WTC11 (cell line): ENCODE measurements around the gene AVL9. TPM values are rescaled to one million over a fixed set of nuclear protein-coding genes. Genes with fewer than 3 reads are reported as not detected.
A peak's percentile ranks its signal among the peaks of the same experiment; 100 is the strongest.

Source experiments
- ATAC-seq: fragments of 200-7000 bp; cut with Tn5 transposase; 2 replicates; pipeline ENCODE4 v1.10.0; 2021; ENCODE audit warnings: mild to moderate bottlenecking, moderate library complexity
- CTCF ChIA-PET: fragments of 300-600 bp; sonication (Branson Sonifier 250); formaldehyde crosslinking; loops from one replicate; lab custom pipeline; 2021; ENCODE audit warnings: antibody characterized with exemption; lab: Charles Lee
- POLR2A ChIA-PET: fragments of 350-600 bp; sonication (Branson Sonifier 250); formaldehyde crosslinking; loops from one replicate; lab custom pipeline; 2021; ENCODE audit warnings: antibody characterized with exemption; lab: Charles Lee
- DNase-seq: peaks from one replicate; pipeline ENCODE4 v3.0.0; 2021; ENCODE audit warnings: low spot score
- H3K27ac Mint-ChIP-seq: 2 replicates; pipeline ENCODE4 v1.8.0; 2021; ENCODE audit warnings: mixed read lengths
- H3K27me3 Mint-ChIP-seq: 2 replicates; pipeline ENCODE4 v1.8.0; 2021; ENCODE audit warnings: low read depth, mild to moderate bottlenecking, moderate library complexity, mixed read lengths
- H3K36me3 Mint-ChIP-seq: 2 replicates; pipeline ENCODE4 v1.8.0; 2021; ENCODE audit warnings: mixed read lengths
- H3K4me1 Mint-ChIP-seq: 2 replicates; pipeline ENCODE4 v1.8.0; 2022; ENCODE audit warnings: mixed read lengths
- H3K4me3 Mint-ChIP-seq: 2 replicates; pipeline ENCODE4 v1.8.0; 2021; ENCODE audit warnings: mild to moderate bottlenecking, moderate library complexity, mixed read lengths
- H3K9me3 Mint-ChIP-seq: 2 replicates; pipeline ENCODE4 v1.8.0; 2021; ENCODE audit warnings: mixed read lengths
- AR ChIP-seq: fragments of 250-450 bp; sonication (Bioruptor Pico); IDR thresholded peaks from 2 replicates; pipeline ENCODE4 v1.9.0; 2021; ENCODE audit warnings: mild to moderate bottlenecking
- ATF6 ChIP-seq: sonication (generic); formaldehyde crosslinking; IDR thresholded peaks from 2 replicates; pipeline ENCODE4 v1.8.1; 2023; ENCODE audit warnings: mild to moderate bottlenecking, missing genetic modification reagents
- CREM ChIP-seq: sonication (generic); formaldehyde crosslinking; IDR thresholded peaks from 2 replicates; pipeline ENCODE4 v1.8.1; 2022; ENCODE audit warnings: mild to moderate bottlenecking, missing genetic modification reagents, moderate library complexity
- GABPB1 ChIP-seq: sonication (generic); formaldehyde crosslinking; IDR thresholded peaks from 2 replicates; pipeline ENCODE4 v1.8.1; 2023; ENCODE audit warnings: mild to moderate bottlenecking, missing genetic modification reagents
- HMGXB4 ChIP-seq: sonication (generic); formaldehyde crosslinking; IDR thresholded peaks from 2 replicates; pipeline ENCODE4 v1.8.1; 2023; ENCODE audit warnings: mild to moderate bottlenecking, moderate library complexity, missing genetic modification reagents
- MLX ChIP-seq: sonication (generic); formaldehyde crosslinking; IDR thresholded peaks from 2 replicates; pipeline ENCODE4 v1.8.1; 2023; ENCODE audit warnings: mild to moderate bottlenecking, missing genetic modification reagents, moderate library complexity
- NFATC4 ChIP-seq: fragments of 250-450 bp; sonication (Bioruptor Pico); IDR thresholded peaks from 2 replicates; pipeline ENCODE4 v1.9.0; 2021; ENCODE audit warnings: mild to moderate bottlenecking
- STAT6 ChIP-seq: sonication (generic); formaldehyde crosslinking; conservative IDR thresholded peaks from 2 replicates; pipeline ENCODE4 v1.8.1; 2023; ENCODE audit warnings: mild to moderate bottlenecking, low read depth, missing genetic modification reagents, moderate library complexity
- ZNF317 ChIP-seq: sonication (generic); formaldehyde crosslinking; IDR thresholded peaks from 2 replicates; pipeline ENCODE4 v1.8.1; 2023; ENCODE audit warnings: low read depth, mild to moderate bottlenecking, moderate library complexity, missing genetic modification reagents, borderline replicate concordance
- ZNF512 ChIP-seq: sonication (generic); formaldehyde crosslinking; IDR thresholded peaks from 2 replicates; pipeline ENCODE4 v1.8.1; 2022; ENCODE audit warnings: missing genetic modification reagents, borderline replicate concordance
- ZSCAN18 ChIP-seq: fragments of 250-450 bp; sonication (Bioruptor Pico); IDR thresholded peaks from 2 replicates; pipeline ENCODE4 v2.1.2; 2022; ENCODE audit warnings: mild to moderate bottlenecking, moderate library complexity
- total RNA-seq: library from RNA; stranded (reverse); gene quantifications from 3 replicates; pipeline ENCODE4 v1.2.3, GENCODE V29; 2021
- TF ChIP-seq, protein P1 (sequence below): sonication (generic); formaldehyde crosslinking; IDR thresholded peaks from 2 replicates; pipeline ENCODE4 v1.8.0; 2023; ENCODE audit warnings: mild to moderate bottlenecking, missing genetic modification reagents
- TF ChIP-seq, protein P2 (sequence below): sonication (generic); formaldehyde crosslinking; IDR thresholded peaks from 2 replicates; pipeline ENCODE4 v1.8.1; 2022; ENCODE audit warnings: low read depth, missing genetic modification reagents, borderline replicate concordance

The AVL9 gene
- total RNA-seq, 1 experiment from 2014 or later = 55.6 TPM

GRCh38 chr7:32500922-32501341 is 5.6 kb downstream of the AVL9 start:
- Mint-ChIP-seq H3K36me3 (peaks cover 19% of the 10 kb centered on the region), H3K4me3 (no peak overlapping the region), H3K4me1 (peaks cover 36% of the 10 kb centered on the region)
- DNase-seq = no peak
- ChIA-PET CTCF (no interaction called here), POLR2A (no interaction called here)
- TF ChIP-seq STAT6 (CRISPR knock-in tag) = no peak
- TF ChIP-seq AR (CRISPR knock-in tag) = no peak
- no peak for TF ChIP-seq CREM (CRISPR knock-in tag)
- no peak for TF ChIP-seq HMGXB4 (CRISPR knock-in tag)
- TF ChIP-seq, protein P1, sequence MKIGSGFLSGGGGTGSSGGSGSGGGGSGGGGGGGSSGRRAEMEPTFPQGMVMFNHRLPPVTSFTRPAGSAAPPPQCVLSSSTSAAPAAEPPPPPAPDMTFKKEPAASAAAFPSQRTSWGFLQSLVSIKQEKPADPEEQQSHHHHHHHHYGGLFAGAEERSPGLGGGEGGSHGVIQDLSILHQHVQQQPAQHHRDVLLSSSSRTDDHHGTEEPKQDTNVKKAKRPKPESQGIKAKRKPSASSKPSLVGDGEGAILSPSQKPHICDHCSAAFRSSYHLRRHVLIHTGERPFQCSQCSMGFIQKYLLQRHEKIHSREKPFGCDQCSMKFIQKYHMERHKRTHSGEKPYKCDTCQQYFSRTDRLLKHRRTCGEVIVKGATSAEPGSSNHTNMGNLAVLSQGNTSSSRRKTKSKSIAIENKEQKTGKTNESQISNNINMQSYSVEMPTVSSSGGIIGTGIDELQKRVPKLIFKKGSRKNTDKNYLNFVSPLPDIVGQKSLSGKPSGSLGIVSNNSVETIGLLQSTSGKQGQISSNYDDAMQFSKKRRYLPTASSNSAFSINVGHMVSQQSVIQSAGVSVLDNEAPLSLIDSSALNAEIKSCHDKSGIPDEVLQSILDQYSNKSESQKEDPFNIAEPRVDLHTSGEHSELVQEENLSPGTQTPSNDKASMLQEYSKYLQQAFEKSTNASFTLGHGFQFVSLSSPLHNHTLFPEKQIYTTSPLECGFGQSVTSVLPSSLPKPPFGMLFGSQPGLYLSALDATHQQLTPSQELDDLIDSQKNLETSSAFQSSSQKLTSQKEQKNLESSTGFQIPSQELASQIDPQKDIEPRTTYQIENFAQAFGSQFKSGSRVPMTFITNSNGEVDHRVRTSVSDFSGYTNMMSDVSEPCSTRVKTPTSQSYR (CRISPR knock-in tag) = no peak
- no peak for TF ChIP-seq MLX (CRISPR knock-in tag)
- no peak for TF ChIP-seq ZSCAN18 (CRISPR knock-in tag)
- no peak for TF ChIP-seq GABPB1 (CRISPR knock-in tag)
- TF ChIP-seq, protein P2, sequence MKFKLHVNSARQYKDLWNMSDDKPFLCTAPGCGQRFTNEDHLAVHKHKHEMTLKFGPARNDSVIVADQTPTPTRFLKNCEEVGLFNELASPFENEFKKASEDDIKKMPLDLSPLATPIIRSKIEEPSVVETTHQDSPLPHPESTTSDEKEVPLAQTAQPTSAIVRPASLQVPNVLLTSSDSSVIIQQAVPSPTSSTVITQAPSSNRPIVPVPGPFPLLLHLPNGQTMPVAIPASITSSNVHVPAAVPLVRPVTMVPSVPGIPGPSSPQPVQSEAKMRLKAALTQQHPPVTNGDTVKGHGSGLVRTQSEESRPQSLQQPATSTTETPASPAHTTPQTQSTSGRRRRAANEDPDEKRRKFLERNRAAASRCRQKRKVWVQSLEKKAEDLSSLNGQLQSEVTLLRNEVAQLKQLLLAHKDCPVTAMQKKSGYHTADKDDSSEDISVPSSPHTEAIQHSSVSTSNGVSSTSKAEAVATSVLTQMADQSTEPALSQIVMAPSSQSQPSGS = no peak
- TF ChIP-seq ATF6 (CRISPR knock-in tag) = no peak
- no peak for TF ChIP-seq ZNF512 (CRISPR knock-in tag)
- no peak for TF ChIP-seq ZNF317 (CRISPR knock-in tag)
- TF ChIP-seq NFATC4 = no peak
- TF ChIP-seq, all 79 proteins: peak for 0
- peak overlapping the region; percentile 10 for H3K27ac Mint-ChIP-seq
- ATAC-seq = no peak
- H3K9me3 Mint-ChIP-seq = peaks cover 6% of the 10 kb centered on the region
- H3K27me3 Mint-ChIP-seq = no peaks in the 10 kb centered on the region; the same call in 1 of the 2 replicates
